Neuronal stem cell (in vitro differentiated cells): Measurements from ENCODE around the gene TMEM59.
"Not testable (repeated sequence)": the region's sequence is repeated elsewhere in the genome, so short reads cannot be mapped to it uniquely, and the experiment has no call there.

Experiments
- DNase-seq: peaks from one replicate; pipeline ENCODE4 v3.0.0-alpha.2; 2013; ENCODE audit warnings: low spot score
- H2AFZ ChIP-seq: one replicate; pipeline ENCODE4 v1.6.1; 2013; ENCODE audit warnings: mild to moderate bottlenecking, low read length, inconsistent platforms
- H2AK5ac ChIP-seq: 2 replicates; pipeline ENCODE4 v1.6.1; 2013; ENCODE audit warnings: low read depth, mild to moderate bottlenecking, inconsistent platforms, low read length, moderate library complexity, mixed read lengths
- H2BK120ac ChIP-seq: 2 replicates; pipeline ENCODE4 v1.6.1; 2013; ENCODE audit warnings: low read depth, mild to moderate bottlenecking, inconsistent platforms, low read length, moderate library complexity, mixed read lengths
- H2BK12ac ChIP-seq: one replicate; pipeline ENCODE4 v1.6.1; 2013; ENCODE audit warnings: low read length, inconsistent platforms
- H2BK15ac ChIP-seq: 2 replicates; pipeline ENCODE4 v1.6.1; 2013; ENCODE audit warnings: mild to moderate bottlenecking, low read length, inconsistent platforms, mixed read lengths
- H2BK5ac ChIP-seq: one replicate; pipeline ENCODE4 v1.6.1; 2013; ENCODE audit warnings: inconsistent platforms, mild to moderate bottlenecking, low read length, moderate library complexity
- H3K14ac ChIP-seq: one replicate; pipeline ENCODE4 v1.6.1; 2013; ENCODE audit warnings: low read length, inconsistent platforms
- H3K18ac ChIP-seq: 2 replicates; pipeline ENCODE4 v1.6.1; 2013; ENCODE audit warnings: low read length, inconsistent platforms
- H3K23ac ChIP-seq: 2 replicates; pipeline ENCODE4 v1.6.1; 2013; ENCODE audit warnings: low read depth, mild to moderate bottlenecking, mixed read lengths, low read length, inconsistent platforms; ENCODE audit not compliant: poor library complexity
- H3K27ac ChIP-seq: replicated peaks from 3 replicates; pipeline ENCODE4 v1.5.1; 2013; ENCODE audit warnings: low read length, inconsistent platforms
- H3K27me3 ChIP-seq, 3 experiments: 2 replicates each; pipeline ENCODE4 v1.6.1; 2013; ENCODE audit warnings: low read length in 3 of 3, mild to moderate bottlenecking in 2 of 3, inconsistent platforms in 1 of 3, low read depth in 1 of 3, mixed read lengths in 1 of 3, moderate library complexity in 1 of 3; ENCODE audit not compliant: control insufficient read depth in 3 of 3, insufficient read depth in 3 of 3
- H3K36me3 ChIP-seq, 2 donors: replicated peaks in 1 of 2; 2 replicates each; pipeline ENCODE4 v1.6.1; 2013; ENCODE audit warnings: low read length in 2 of 2; ENCODE audit not compliant: control insufficient read depth in 2 of 2, insufficient read depth in 2 of 2
- H3K4ac ChIP-seq: 2 replicates; pipeline ENCODE4 v1.6.1; 2013; ENCODE audit warnings: inconsistent platforms, mild to moderate bottlenecking, low read length, moderate library complexity
- H3K4me1 ChIP-seq, 2 donors: 1 replicate in 1 of 2; 2 replicates in 1 of 2; pipeline ENCODE4 v1.6.1; 2013; ENCODE audit warnings: low read length in 2 of 2, low read depth in 1 of 2; ENCODE audit not compliant: control insufficient read depth in 2 of 2, insufficient read depth in 1 of 2
- H3K4me2 ChIP-seq: one replicate; pipeline ENCODE4 v1.6.1; 2013; ENCODE audit warnings: mild to moderate bottlenecking, low read length, inconsistent platforms; ENCODE audit not compliant: insufficient read depth, poor library complexity, severe bottlenecking
- H3K4me3 ChIP-seq, 2 donors: 2 replicates each; pipeline ENCODE4 v1.5.1; 2013; ENCODE audit warnings: low read length in 2 of 2, mild to moderate bottlenecking in 2 of 2, inconsistent platforms in 1 of 2, moderate library complexity in 1 of 2
- H3K79me1 ChIP-seq: one replicate; pipeline ENCODE4 v1.6.1; 2013; ENCODE audit warnings: low read depth, mild to moderate bottlenecking, inconsistent platforms, low read length, moderate library complexity
- H3K9ac ChIP-seq: one replicate; pipeline ENCODE4 v1.6.1; 2013; ENCODE audit warnings: mild to moderate bottlenecking, low read depth, low read length, inconsistent platforms; ENCODE audit not compliant: poor library complexity
- H3K9me3 ChIP-seq, 2 donors: replicated peaks in 1 of 2; 2 replicates each; pipeline versions ENCODE3 to v1.6.1; 2013; ENCODE audit warnings: low read length in 2 of 2, mild to moderate bottlenecking in 2 of 2, inconsistent platforms in 1 of 2, low read depth in 1 of 2, mixed read lengths in 1 of 2, moderate library complexity in 1 of 2; ENCODE audit not compliant: control insufficient read depth in 2 of 2, insufficient read depth in 1 of 2
- H4K8ac ChIP-seq: one replicate; pipeline ENCODE4 v1.6.1; 2013; ENCODE audit warnings: low read depth, mild to moderate bottlenecking, inconsistent platforms, low read length, moderate library complexity
- H4K91ac ChIP-seq: one replicate; pipeline ENCODE4 v1.6.1; 2013; ENCODE audit warnings: low read length, low read depth, mild to moderate bottlenecking, inconsistent platforms; ENCODE audit not compliant: poor library complexity
- whole genome bisulfite sequencing, 2 donors: extraction: QIAGEN DNeasy Blood & Tissue Kit; methylation state at CpG; one replicate each; pipeline ENCODE4 v1.1.7; 2013; ENCODE audit warnings: missing lambda C conversion rate in 2 of 2, mixed read lengths in 1 of 2; ENCODE audit not compliant: insufficient read length in 2 of 2, insufficient replicate concordance in 1 of 2; ENCODE audit errors: extremely low coverage in 2 of 2; 5-methylcytosine and 5-hydroxymethylcytosine counted together

TMEM59 gene

GRCh38 chr1:53999920-54000319, 53.1 kb downstream of the TMEM59 start:
- Histone ChIP-seq H3K4me2 (no peak overlapping the region), H3K9me3 (peaks cover 0 to 6% of the 10 kb centered on the region in 2 donors), H2BK15ac (no peak overlapping the region), H3K9ac (no peak overlapping the region), H3K4me1 (no peaks in the 10 kb centered on the region), H4K8ac (no peak overlapping the region), H3K23ac (no peak overlapping the region), H3K18ac (no peak overlapping the region), H3K79me1 (no peaks in the 10 kb centered on the region), H2AFZ (no peak overlapping the region), H3K4me3 (no peak overlapping the region), H3K27me3 (no peaks in the 10 kb centered on the region), H3K14ac (no peak overlapping the region), H2BK120ac (no peak overlapping the region), H3K27ac (no peak overlapping the region), H2BK5ac (no peak overlapping the region), H2BK12ac (no peak overlapping the region), H2AK5ac (no peak overlapping the region), H3K4ac (no peak overlapping the region), H4K91ac (no peak overlapping the region), H3K36me3 (no peaks in the 10 kb centered on the region)
- no peak for DNase-seq

- Histone ChIP-seq H3K4ac (no peak overlapping the region), H3K23ac (no peak overlapping the region)
- WGBS, 2 donors: no CpG with 5 or more reads among the region's 1 CpG
Observed at GRCh38 chr1:53998223-53998622, 54.8 kb downstream of the TMEM59 start.

DNA sequence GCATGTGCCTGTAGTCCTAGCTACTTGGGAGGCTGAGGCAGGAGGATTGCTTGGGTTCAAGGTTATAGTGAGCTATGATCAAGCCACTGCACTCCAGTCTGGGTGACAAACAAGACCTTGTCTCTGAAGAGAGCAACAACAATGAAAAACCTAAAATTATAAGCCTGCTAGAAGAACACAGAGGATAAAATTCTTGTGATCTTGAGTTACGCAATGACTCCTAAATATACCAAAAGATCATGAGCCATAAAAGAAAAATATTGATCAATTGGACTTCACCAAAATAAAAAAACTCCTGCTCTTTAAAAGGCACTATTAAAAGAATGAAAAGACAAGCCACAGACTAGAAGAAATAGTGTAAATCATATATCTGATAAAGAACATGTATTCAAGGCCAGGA, 57.3 kb downstream of the TMEM59 start:
- H3K36me3 ChIP-seq: no peaks in the 10 kb centered on the region
- no peak overlapping the region for H4K91ac ChIP-seq
- H3K4me3 ChIP-seq: no peak overlapping the region
- H3K27me3 ChIP-seq: no peaks in the 10 kb centered on the region
- H3K4me1 ChIP-seq: no peaks in the 10 kb centered on the region
- no peaks in the 10 kb centered on the region for H3K79me1 ChIP-seq
- H2AFZ ChIP-seq: no peak overlapping the region
- H2BK120ac ChIP-seq: no peak overlapping the region
- no peak for DNase-seq
- H3K27ac ChIP-seq: no peak overlapping the region
- no peak overlapping the region for H3K4ac ChIP-seq
- peaks cover 3% of the 10 kb centered on the region in 2 donors for H3K9me3 ChIP-seq
- H2BK12ac ChIP-seq: no peak overlapping the region
- no peak overlapping the region for H4K8ac ChIP-seq
- no CpG with 5 or more reads among the region's 1 CpG for WGBS, 2 donors
- H3K23ac ChIP-seq: no peak overlapping the region
- no peak overlapping the region for H3K4me2 ChIP-seq
- no peak overlapping the region for H3K14ac ChIP-seq
- no peak overlapping the region for H3K9ac ChIP-seq
- H2AK5ac ChIP-seq: no peak overlapping the region
- H2BK15ac ChIP-seq: no peak overlapping the region
- H2BK5ac ChIP-seq: no peak overlapping the region
- H3K18ac ChIP-seq: no peak overlapping the region

More at GRCh38 chr1:53998223-53998622, 54.8 kb downstream of the TMEM59 start:
- Histone ChIP-seq H3K18ac (no peak overlapping the region), H2BK15ac (no peak overlapping the region), H2BK12ac (no peak overlapping the region), H2BK5ac (no peak overlapping the region), H3K14ac (no peak overlapping the region), H3K4me3 (no peak overlapping the region), H2AFZ (no peak overlapping the region), H3K9me3 (peaks cover 0 to 3% of the 10 kb centered on the region in 2 donors), H3K27me3 (no peaks in the 10 kb centered on the region), H2AK5ac (no peak overlapping the region), H3K4me1 (no peaks in the 10 kb centered on the region), H2BK120ac (no peak overlapping the region), H3K9ac (no peak overlapping the region), H3K27ac (no peak overlapping the region), H4K91ac (no peak overlapping the region), H3K79me1 (no peaks in the 10 kb centered on the region), H3K36me3 (no peaks in the 10 kb centered on the region), H3K4me2 (no peak overlapping the region), H4K8ac (no peak overlapping the region)
- DNase-seq: no peak

- H2BK15ac ChIP-seq, H3K36me3 ChIP-seq, DNase-seq, H3K9ac ChIP-seq, H2BK120ac ChIP-seq, H3K23ac ChIP-seq, H3K4ac ChIP-seq, H2AFZ ChIP-seq, H3K4me1 ChIP-seq, H2BK12ac ChIP-seq, H2AK5ac ChIP-seq, H3K4me3 ChIP-seq, H3K27ac ChIP-seq, H3K14ac ChIP-seq, H2BK5ac ChIP-seq, H3K79me1 ChIP-seq, H3K27me3 ChIP-seq, H3K9me3 ChIP-seq, H4K8ac ChIP-seq, H3K18ac ChIP-seq, H4K91ac ChIP-seq, H3K4me2 ChIP-seq: not testable (repeated sequence)
- no CpG with 5 or more reads among the region's 2 CpGs for WGBS, 2 donors
Observed at GRCh38 chr1:53994516-53994915, 58.5 kb downstream of the TMEM59 start.
